Rectal smooth muscle tissue (tissue), 1 donor: ENCODE measurements around the gene PAK2.

ENCODE experiments used
- H3K27ac ChIP-seq: one replicate; pipeline ENCODE4 v1.7.0; 2013; ENCODE audit warnings: low read depth, low read length, inconsistent platforms
- H3K27me3 ChIP-seq: one replicate; pipeline ENCODE4 v1.7.0; 2013; ENCODE audit warnings: low read length; ENCODE audit not compliant: control insufficient read depth, insufficient read depth
- H3K36me3 ChIP-seq: one replicate; pipeline ENCODE4 v1.7.0; 2013; ENCODE audit warnings: low read length; ENCODE audit not compliant: control insufficient read depth, insufficient read depth
- H3K4me1 ChIP-seq: one replicate; pipeline ENCODE4 v1.7.0; 2013; ENCODE audit warnings: low read length; ENCODE audit not compliant: control insufficient read depth, insufficient read depth
- H3K4me3 ChIP-seq: one replicate; pipeline ENCODE4 v1.7.0; 2013; ENCODE audit warnings: low read length
- H3K9ac ChIP-seq: one replicate; pipeline ENCODE4 v1.7.0; 2013; ENCODE audit warnings: low read length

The PAK2 gene

GRCh38 chr3:196739671-196740480 lies at the start of gene PAK2:
Gene PAK2 (plus strand): TSS chr3:196739857. CDS start chr3:196782647, 42,790 bp downstream.
- H3K27ac ChIP-seq, result peak within 1 kb of the TSS; percentile 92
- peak within 1 kb of the TSS; percentile 67 for H3K4me3 ChIP-seq
- peak within 1 kb of the TSS; percentile 50 for H3K9ac ChIP-seq
- peaks cover 6% of the 10 kb centered on the region for H3K4me1 ChIP-seq
- no peaks in the 10 kb centered on the region for H3K36me3 ChIP-seq
- H3K27me3 ChIP-seq, result no peaks in the 10 kb centered on the region

- no peak overlapping the region for H3K4me3 ChIP-seq
These were observed 49.6 kb upstream of the PAK2 start for GRCh38 chr3:196689941-196690660.

GRCh38 chr3:196691386-196691785 lies 48.3 kb upstream of the PAK2 start:
- no peak overlapping the region for H3K27ac ChIP-seq
- H3K36me3 ChIP-seq, result no peaks in the 10 kb centered on the region
- H3K27me3 ChIP-seq, result no peaks in the 10 kb centered on the region
- no peak overlapping the region for H3K9ac ChIP-seq
- H3K4me1 ChIP-seq, result no peaks in the 10 kb centered on the region
- no peak overlapping the region for H3K4me3 ChIP-seq

More at GRCh38 chr3:196689941-196690660, 49.6 kb upstream of the PAK2 start:
- H3K9ac ChIP-seq, result no peak overlapping the region
- H3K36me3 ChIP-seq, result no peaks in the 10 kb centered on the region
- H3K27ac ChIP-seq, result no peak overlapping the region
- no peaks in the 10 kb centered on the region for H3K27me3 ChIP-seq
- H3K4me1 ChIP-seq, result no peaks in the 10 kb centered on the region

- no peak overlapping the region for H3K4me3 ChIP-seq
- H3K27me3 ChIP-seq, result no peaks in the 10 kb centered on the region
- no peaks in the 10 kb centered on the region for H3K4me1 ChIP-seq
These were observed 45.4 kb upstream of the PAK2 start for GRCh38 chr3:196694202-196694638.

GRCh38 chr3:196694941-196695848 lies 44.5 kb upstream of the PAK2 start:
- Histone ChIP-seq H3K36me3 (no peaks in the 10 kb centered on the region), H3K27ac (no peak overlapping the region), H3K27me3 (no peaks in the 10 kb centered on the region), H3K4me1 (no peaks in the 10 kb centered on the region), H3K9ac (no peak overlapping the region), H3K4me3 (no peak overlapping the region)

More at GRCh38 chr3:196694202-196694638, 45.4 kb upstream of the PAK2 start:
- Histone ChIP-seq H3K9ac (no peak overlapping the region), H3K36me3 (no peaks in the 10 kb centered on the region), H3K27ac (no peak overlapping the region)

- H3K27ac ChIP-seq, result no peak overlapping the region
- H3K4me3 ChIP-seq, result no peak overlapping the region
- H3K36me3 ChIP-seq, result no peaks in the 10 kb centered on the region
- no peaks in the 10 kb centered on the region for H3K27me3 ChIP-seq
- no peaks in the 10 kb centered on the region for H3K4me1 ChIP-seq
- H3K9ac ChIP-seq, result no peak overlapping the region
These were observed 43.8 kb upstream of the PAK2 start for GRCh38 chr3:196695849-196696226.

GRCh38 chr3:196697270-196697669 lies 42.4 kb upstream of the PAK2 start:
- H3K4me3 ChIP-seq, result no peak overlapping the region
- H3K9ac ChIP-seq, result no peak overlapping the region
- no peaks in the 10 kb centered on the region for H3K4me1 ChIP-seq
- no peaks in the 10 kb centered on the region for H3K27me3 ChIP-seq
- H3K36me3 ChIP-seq, result no peaks in the 10 kb centered on the region
- H3K27ac ChIP-seq, result no peak overlapping the region

- Histone ChIP-seq H3K27me3 (no peaks in the 10 kb centered on the region), H3K27ac (no peak overlapping the region), H3K4me3 (no peak overlapping the region), H3K4me1 (no peaks in the 10 kb centered on the region), H3K36me3 (no peaks in the 10 kb centered on the region), H3K9ac (no peak overlapping the region)
These were observed 39.9 kb upstream of the PAK2 start for GRCh38 chr3:196699749-196700148.

- Histone ChIP-seq H3K27me3 (no peaks in the 10 kb centered on the region), H3K27ac (no peak overlapping the region), H3K9ac (no peak overlapping the region), H3K4me3 (no peak overlapping the region), H3K4me1 (no peaks in the 10 kb centered on the region), H3K36me3 (no peaks in the 10 kb centered on the region)
These were observed 38.9 kb upstream of the PAK2 start for GRCh38 chr3:196700801-196701200.

- Histone ChIP-seq H3K4me3 (no peak overlapping the region), H3K4me1 (no peaks in the 10 kb centered on the region), H3K27me3 (no peaks in the 10 kb centered on the region), H3K9ac (no peak overlapping the region), H3K27ac (no peak overlapping the region), H3K36me3 (no peaks in the 10 kb centered on the region)
These were observed 33.3 kb upstream of the PAK2 start for GRCh38 chr3:196706327-196706726.

- Histone ChIP-seq H3K4me1 (no peaks in the 10 kb centered on the region), H3K9ac (no peak overlapping the region), H3K27me3 (no peaks in the 10 kb centered on the region), H3K36me3 (no peaks in the 10 kb centered on the region), H3K27ac (no peak overlapping the region), H3K4me3 (no peak overlapping the region)
These were observed 32.9 kb upstream of the PAK2 start for GRCh38 chr3:196706731-196707130.

- H3K36me3 ChIP-seq, result no peaks in the 10 kb centered on the region
These were observed 32.1 kb upstream of the PAK2 start for GRCh38 chr3:196707566-196707965.

More at GRCh38 chr3:196707566-196707965, 32.1 kb upstream of the PAK2 start:
- no peak overlapping the region for H3K9ac ChIP-seq
- no peak overlapping the region for H3K27ac ChIP-seq
- H3K4me1 ChIP-seq, result no peaks in the 10 kb centered on the region
- H3K27me3 ChIP-seq, result no peaks in the 10 kb centered on the region
- H3K4me3 ChIP-seq, result no peak overlapping the region
